Measurements from ENCODE around the gene PSTPIP2. TPM values are rescaled to one million over a fixed set of nuclear protein-coding genes. Genes with fewer than 3 reads are reported as not detected.

PSTPIP2 gene
- total and polyA plus RNA-seq, 9 of the 15 experiments (the other 6 are each of a cell fraction or from before 2014, with no cell fraction given) = 14.0 to 45.7 (median 27.1) TPM

DNA sequence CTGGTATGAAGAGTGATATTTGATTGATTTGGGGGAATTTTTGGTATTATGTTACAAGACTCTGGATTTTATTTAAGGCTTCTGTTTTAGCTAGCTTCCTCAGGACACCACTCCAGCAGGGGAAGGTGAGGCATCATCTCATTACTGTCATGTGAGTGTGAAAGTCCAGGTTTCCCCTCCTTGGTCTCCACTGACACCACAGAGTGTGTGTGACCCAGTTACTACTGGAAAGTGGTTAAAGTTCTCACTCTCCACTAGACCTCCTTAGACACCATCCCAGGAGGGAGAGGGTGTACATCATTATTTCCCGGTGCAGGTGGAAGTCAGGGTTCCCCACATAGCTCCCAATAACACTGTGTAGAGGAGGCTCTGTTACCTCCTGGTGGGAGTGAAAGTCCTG lies 69.1 kb downstream of the PSTPIP2 start (continued):
- TF ChIP-seq, protein P1, sequence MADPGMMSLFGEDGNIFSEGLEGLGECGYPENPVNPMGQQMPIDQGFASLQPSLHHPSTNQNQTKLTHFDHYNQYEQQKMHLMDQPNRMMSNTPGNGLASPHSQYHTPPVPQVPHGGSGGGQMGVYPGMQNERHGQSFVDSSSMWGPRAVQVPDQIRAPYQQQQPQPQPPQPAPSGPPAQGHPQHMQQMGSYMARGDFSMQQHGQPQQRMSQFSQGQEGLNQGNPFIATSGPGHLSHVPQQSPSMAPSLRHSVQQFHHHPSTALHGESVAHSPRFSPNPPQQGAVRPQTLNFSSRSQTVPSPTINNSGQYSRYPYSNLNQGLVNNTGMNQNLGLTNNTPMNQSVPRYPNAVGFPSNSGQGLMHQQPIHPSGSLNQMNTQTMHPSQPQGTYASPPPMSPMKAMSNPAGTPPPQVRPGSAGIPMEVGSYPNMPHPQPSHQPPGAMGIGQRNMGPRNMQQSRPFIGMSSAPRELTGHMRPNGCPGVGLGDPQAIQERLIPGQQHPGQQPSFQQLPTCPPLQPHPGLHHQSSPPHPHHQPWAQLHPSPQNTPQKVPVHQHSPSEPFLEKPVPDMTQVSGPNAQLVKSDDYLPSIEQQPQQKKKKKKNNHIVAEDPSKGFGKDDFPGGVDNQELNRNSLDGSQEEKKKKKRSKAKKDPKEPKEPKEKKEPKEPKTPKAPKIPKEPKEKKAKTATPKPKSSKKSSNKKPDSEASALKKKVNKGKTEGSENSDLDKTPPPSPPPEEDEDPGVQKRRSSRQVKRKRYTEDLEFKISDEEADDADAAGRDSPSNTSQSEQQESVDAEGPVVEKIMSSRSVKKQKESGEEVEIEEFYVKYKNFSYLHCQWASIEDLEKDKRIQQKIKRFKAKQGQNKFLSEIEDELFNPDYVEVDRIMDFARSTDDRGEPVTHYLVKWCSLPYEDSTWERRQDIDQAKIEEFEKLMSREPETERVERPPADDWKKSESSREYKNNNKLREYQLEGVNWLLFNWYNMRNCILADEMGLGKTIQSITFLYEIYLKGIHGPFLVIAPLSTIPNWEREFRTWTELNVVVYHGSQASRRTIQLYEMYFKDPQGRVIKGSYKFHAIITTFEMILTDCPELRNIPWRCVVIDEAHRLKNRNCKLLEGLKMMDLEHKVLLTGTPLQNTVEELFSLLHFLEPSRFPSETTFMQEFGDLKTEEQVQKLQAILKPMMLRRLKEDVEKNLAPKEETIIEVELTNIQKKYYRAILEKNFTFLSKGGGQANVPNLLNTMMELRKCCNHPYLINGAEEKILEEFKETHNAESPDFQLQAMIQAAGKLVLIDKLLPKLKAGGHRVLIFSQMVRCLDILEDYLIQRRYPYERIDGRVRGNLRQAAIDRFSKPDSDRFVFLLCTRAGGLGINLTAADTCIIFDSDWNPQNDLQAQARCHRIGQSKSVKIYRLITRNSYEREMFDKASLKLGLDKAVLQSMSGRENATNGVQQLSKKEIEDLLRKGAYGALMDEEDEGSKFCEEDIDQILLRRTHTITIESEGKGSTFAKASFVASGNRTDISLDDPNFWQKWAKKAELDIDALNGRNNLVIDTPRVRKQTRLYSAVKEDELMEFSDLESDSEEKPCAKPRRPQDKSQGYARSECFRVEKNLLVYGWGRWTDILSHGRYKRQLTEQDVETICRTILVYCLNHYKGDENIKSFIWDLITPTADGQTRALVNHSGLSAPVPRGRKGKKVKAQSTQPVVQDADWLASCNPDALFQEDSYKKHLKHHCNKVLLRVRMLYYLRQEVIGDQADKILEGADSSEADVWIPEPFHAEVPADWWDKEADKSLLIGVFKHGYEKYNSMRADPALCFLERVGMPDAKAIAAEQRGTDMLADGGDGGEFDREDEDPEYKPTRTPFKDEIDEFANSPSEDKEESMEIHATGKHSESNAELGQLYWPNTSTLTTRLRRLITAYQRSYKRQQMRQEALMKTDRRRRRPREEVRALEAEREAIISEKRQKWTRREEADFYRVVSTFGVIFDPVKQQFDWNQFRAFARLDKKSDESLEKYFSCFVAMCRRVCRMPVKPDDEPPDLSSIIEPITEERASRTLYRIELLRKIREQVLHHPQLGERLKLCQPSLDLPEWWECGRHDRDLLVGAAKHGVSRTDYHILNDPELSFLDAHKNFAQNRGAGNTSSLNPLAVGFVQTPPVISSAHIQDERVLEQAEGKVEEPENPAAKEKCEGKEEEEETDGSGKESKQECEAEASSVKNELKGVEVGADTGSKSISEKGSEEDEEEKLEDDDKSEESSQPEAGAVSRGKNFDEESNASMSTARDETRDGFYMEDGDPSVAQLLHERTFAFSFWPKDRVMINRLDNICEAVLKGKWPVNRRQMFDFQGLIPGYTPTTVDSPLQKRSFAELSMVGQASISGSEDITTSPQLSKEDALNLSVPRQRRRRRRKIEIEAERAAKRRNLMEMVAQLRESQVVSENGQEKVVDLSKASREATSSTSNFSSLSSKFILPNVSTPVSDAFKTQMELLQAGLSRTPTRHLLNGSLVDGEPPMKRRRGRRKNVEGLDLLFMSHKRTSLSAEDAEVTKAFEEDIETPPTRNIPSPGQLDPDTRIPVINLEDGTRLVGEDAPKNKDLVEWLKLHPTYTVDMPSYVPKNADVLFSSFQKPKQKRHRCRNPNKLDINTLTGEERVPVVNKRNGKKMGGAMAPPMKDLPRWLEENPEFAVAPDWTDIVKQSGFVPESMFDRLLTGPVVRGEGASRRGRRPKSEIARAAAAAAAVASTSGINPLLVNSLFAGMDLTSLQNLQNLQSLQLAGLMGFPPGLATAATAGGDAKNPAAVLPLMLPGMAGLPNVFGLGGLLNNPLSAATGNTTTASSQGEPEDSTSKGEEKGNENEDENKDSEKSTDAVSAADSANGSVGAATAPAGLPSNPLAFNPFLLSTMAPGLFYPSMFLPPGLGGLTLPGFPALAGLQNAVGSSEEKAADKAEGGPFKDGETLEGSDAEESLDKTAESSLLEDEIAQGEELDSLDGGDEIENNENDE (IDR thresholded peaks at IDR 0.05; ENCODE audit: low read depth, low read length) = no peak
